Heart left ventricle (tissue), 16 donors: Measurements from ENCODE around the gene PSAT1. TPM values are rescaled to one million over a fixed set of nuclear protein-coding genes. Genes with fewer than 3 reads are reported as not detected.

Experiments used
- ATAC-seq, 4 donors: fragments of 200-7000 bp; cut with Tn5 transposase; one replicate each; pipeline ENCODE4 v1.9.1; 2020 to 2022; ENCODE audit warnings: moderate library complexity in 4 of 4, mild to moderate bottlenecking in 3 of 4, moderate number of reproducible peaks in 1 of 4
- DNase-seq, 5 donors: peaks; one replicate each; pipeline ENCODE4 v3.0.0-alpha.2; 2020
- H3K27ac ChIP-seq, 12 donors: fragments of 200-600 bp; sonication (generic) in 4 of 12; one replicate each; pipeline versions ENCODE4 v1.5.0 to v1.8.0; 2016 to 2022; ENCODE audit warnings: mild to moderate bottlenecking in 2 of 12
- H3K27me3 ChIP-seq, 9 donors: fragments of 200-600 bp; sonication (generic) in 2 of 9; one replicate each; pipeline versions ENCODE4 v1.5.1 to v1.8.0; 2016 to 2022; ENCODE audit warnings: mild to moderate bottlenecking in 3 of 9
- H3K36me3 ChIP-seq, 9 donors: fragments of 200-600 bp; sonication (generic) in 2 of 9; one replicate each; pipeline versions ENCODE4 v1.5.0 to v1.8.0; 2018 to 2022; ENCODE audit warnings: mild to moderate bottlenecking in 2 of 9
- H3K4me1 ChIP-seq, 12 donors: fragments of 200-600 bp; sonication (generic) in 4 of 12; one replicate each; pipeline versions ENCODE4 v1.5.0 to v1.8.0; 2016 to 2022; ENCODE audit warnings: mild to moderate bottlenecking in 3 of 12
- H3K4me3 ChIP-seq, 12 donors: fragments of 200-600 bp; sonication (generic) in 4 of 12; one replicate each; pipeline versions ENCODE4 v1.5.0 to v1.8.0; 2017 to 2022; ENCODE audit warnings: mild to moderate bottlenecking in 9 of 12, moderate library complexity in 4 of 12
- H3K9me3 ChIP-seq, 12 donors: fragments of 200-600 bp; sonication (generic) in 4 of 12; one replicate each; pipeline versions ENCODE4 v1.5.0 to v1.8.0; 2016 to 2022; ENCODE audit warnings: mild to moderate bottlenecking in 1 of 12
- CTCF ChIP-seq, 12 donors: fragments of 200-600 bp; sonication (generic) in 4 of 12; IDR thresholded peaks; one replicate each; pipeline versions ENCODE4 v1.5.0 to v1.8.0; 2018 to 2022; ENCODE audit warnings: antibody characterized with exemption in 12 of 12, mild to moderate bottlenecking in 5 of 12
- POLR2A ChIP-seq, 2 donors: fragments of 450-650 bp; IDR thresholded peaks; one replicate each; pipeline ENCODE4 v1.6.1; 2017; ENCODE audit warnings: antibody characterized with exemption in 2 of 2, mild to moderate bottlenecking in 2 of 2, moderate library complexity in 2 of 2
- WGBS, 4 donors: extraction: QIAGEN DNeasy Blood & Tissue Kit in 2 of 4; methylation state at CpG; one replicate each; pipeline versions ENCODE4 v1.1.5 to v1.1.7; 2013 to 2018; 5-methylcytosine and 5-hydroxymethylcytosine counted together
- intact Hi-C, 10 donors: fragments of 100-400 bp; cut with DNase I; formaldehyde crosslinking; loops; one replicate each; pipeline versions ENCODE4 v1.11.1 to v1.14.2; 2022
- polyA plus RNA-seq, 2 donors: library from polyadenylated mRNA; stranded (reverse); fragments of 200-250 nt; gene quantifications; one replicate each; pipeline ENCODE4 v1.2.3, GENCODE V29; 2013
- total RNA-seq, 9 donors: library from RNA; depleted of rRNA in 2 of 9; stranded (reverse); fragments of >200 nt in 2 of 9; fragmentation: NEBNext Ultra II Directional in 3 of 9; extraction: Animal tissue kit (Norgen Biotek cat#: 25700) in 3 of 9; gene quantifications; one replicate each; pipeline versions ENCODE4 v1.1.0 to v1.2.4, GENCODE V29; 2016 to 2023
- donor health status: ischemic (EF 13 %, LVEDD 7.1; RV severe dilation, severe dysfunction).
- donor health status: healthy with polysubstance abuse.
- donor health status: DM: no; HTN: yes; CAD: no.
- donor health status: DM: no; HTN: no; CAD: no.
- donor health status: ischemic (EF 25% LVEDD 6.9; RV normal size, moderate dysfunction).
- donor health status: ischemic (EF 25% LVEDD 5.7; RV mildly dilated, moderate dysfunction).
- donor health status: healthy.
- donor health status: DM: yes; HTN: yes; CAD: no.
- donor health status: ischemic (EF 35%, LVEDD 5.7; RV mildly dilated, moderate dysfunction).
- donor health status: nonischemic (EF 11% LVEDD 7.7; RV severe dilation, severe dysfunction).
- donor health status: DM: yes; HTN: yes; CAD: no.
- donor health status: PGD.
- donor health status: ischemic (EF 29% LVEDD 5.4; RV normal size, mild dysfunction).
- donor health status: nonischemic (EF 23%, LVEDD 6.1; RV moderate dilation, normal function).

Gene PSAT1
- total and polyA plus RNA-seq, 11 donors, result 0.20 to 3.1 (median 0.62) TPM

DNA sequence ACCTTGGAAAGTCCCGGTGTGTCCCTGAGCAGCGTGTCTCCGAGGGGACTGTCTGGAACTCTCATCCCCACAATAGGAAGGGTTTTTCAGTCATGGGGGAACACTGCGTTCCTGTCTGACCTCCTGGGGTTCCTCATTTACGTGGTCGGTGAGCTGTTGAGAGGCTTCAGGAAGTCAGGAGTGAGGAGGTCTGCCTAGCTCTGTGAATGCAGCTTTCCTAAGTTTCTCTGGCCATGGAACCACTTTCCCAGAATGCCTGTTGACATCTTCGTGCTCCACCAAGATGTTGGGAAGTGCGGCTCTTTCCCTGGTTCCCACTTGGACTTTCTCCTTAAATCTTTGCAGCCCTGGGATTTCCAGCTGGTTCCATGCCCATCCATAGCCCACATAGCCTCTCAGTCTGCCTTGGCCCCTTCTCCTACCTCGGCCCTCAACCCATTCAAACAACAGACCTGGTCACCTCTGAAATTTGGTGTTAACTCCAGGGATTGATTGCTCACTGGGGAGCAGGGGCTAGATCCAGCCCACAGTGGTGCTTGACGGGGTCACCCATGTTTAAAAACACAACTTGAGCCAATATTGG is 27.2 kb downstream of the PSAT1 start:
- ATAC-seq (no peak), DNase-seq (no peak)
- TF ChIP-seq CTCF (IDR thresholded peaks at IDR 0.05) (no peak), POLR2A (IDR thresholded peaks at IDR 0.05) (no peak)

DNA sequence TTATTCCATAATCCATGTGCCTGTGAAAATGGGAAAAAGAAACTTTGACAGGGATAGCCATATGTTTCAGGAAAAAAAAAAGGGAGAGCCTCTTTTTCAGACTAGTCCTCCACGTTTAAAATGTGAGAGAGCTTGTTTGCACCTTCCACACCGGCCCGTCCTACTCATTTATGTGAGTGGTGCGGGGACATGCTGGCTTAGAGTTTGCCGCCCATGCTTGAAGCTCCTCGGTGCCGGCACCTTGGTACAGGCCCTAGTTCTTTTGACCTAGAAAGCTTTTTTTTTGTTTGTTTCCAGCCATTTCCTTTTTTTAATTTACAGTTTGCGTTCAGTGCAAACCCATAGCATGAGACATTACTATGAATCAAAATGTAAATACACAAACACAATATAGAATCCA is 27.8 kb downstream of the PSAT1 start:
- no peak overlapping the region for H3K4me3 ChIP-seq
- H3K9me3 ChIP-seq, result no peaks in the 10 kb centered on the region

More for the DNA sequence above, 27.2 kb downstream of the PSAT1 start:
- H3K4me1 ChIP-seq, result peaks cover 0 to 11% (median 0%) of the 10 kb centered on the region in 12 donors
- no peak overlapping the region for H3K27ac ChIP-seq
- no peaks in the 10 kb centered on the region for H3K9me3 ChIP-seq
- intact Hi-C loops, result no loop called here
- H3K27me3 ChIP-seq, result no peaks in the 10 kb centered on the region
- H3K36me3 ChIP-seq, result no peaks in the 10 kb centered on the region
- H3K4me3 ChIP-seq, result no peak overlapping the region
- WGBS, 4 donors, result 77 to 96% (median 85%) methylated on average over 8 to 10 of the region's 10 CpGs

DNA sequence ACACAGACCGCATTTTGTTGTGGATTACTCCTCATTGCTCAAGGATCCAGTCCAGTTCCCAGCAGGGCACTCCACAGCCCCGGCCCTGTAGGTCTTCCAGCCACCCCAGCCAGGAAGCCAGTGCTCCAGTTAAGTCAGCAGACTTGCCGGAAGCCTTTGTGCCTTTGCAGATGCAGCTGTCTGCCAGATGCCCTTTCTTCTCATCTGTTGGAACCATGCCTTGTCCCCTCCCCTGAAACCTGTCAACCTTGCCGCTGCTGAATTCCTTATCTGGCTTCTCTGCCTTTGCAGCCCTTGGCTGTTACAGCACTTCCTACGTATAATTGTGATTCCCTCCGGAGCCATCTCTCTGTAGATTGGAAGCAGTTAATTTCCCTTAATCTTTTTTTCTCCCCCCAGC is 28.4 kb downstream of the PSAT1 start:
- WGBS, 4 donors, result 14 to 19% (median 16%) methylated on average over 6 of the region's 6 CpGs
- no peaks in the 10 kb centered on the region for H3K9me3 ChIP-seq
- intact Hi-C loops, result no loop called here
- no peaks in the 10 kb centered on the region for H3K27me3 ChIP-seq
- peak in 1 of 5 donors; percentile 27 for DNase-seq
- peak in 2 of 4 donors; percentile 42 to 65 for ATAC-seq
- H3K27ac ChIP-seq, result no peak overlapping the region
- no peak for TF ChIP-seq CTCF (IDR thresholded peaks at IDR 0.05)
- no peak for TF ChIP-seq POLR2A (IDR thresholded peaks at IDR 0.05)
- H3K4me3 ChIP-seq, result no peak overlapping the region
- no peaks in the 10 kb centered on the region for H3K36me3 ChIP-seq
- H3K4me1 ChIP-seq, result peaks cover 0 to 11% (median 0%) of the 10 kb centered on the region in 12 donors

More for the DNA sequence above, 27.8 kb downstream of the PSAT1 start:
- intact Hi-C loops, result no loop called here
- ATAC-seq, result no peak
- Histone ChIP-seq H3K36me3 (no peaks in the 10 kb centered on the region), H3K4me1 (peaks cover 0 to 11% (median 0%) of the 10 kb centered on the region in 12 donors), H3K27me3 (no peaks in the 10 kb centered on the region), H3K27ac (no peak overlapping the region)
- DNase-seq, result no peak
- no peak for TF ChIP-seq CTCF (IDR thresholded peaks at IDR 0.05)
- no peak for TF ChIP-seq POLR2A (IDR thresholded peaks at IDR 0.05)
- 90 to 95% (median 94%) methylated on average over 8 of the region's 8 CpGs for WGBS, 4 donors

DNA sequence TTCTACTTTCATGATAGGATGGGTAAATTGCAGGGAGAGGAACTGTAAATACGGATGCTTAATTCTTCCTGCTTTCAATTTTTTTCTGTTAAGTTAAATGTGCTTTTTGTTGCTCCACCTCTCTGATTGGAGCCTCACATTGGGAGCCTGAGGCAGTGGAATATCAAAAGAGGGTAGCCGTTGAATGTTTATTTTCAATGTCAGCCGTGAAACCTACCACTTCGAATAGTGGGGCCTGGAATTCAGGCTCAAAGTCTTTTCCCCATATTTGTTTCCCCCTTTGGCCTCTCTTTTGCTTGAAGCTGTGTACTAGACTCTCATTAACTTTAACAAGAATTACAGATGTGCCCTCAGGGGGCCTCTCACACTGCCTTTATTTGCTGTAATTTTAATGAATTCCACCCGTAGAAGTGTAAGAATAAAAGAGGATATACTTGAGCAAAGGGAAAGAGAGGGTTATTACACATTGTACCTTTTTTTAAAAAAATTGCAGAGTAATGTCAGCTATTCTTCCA is 29.0 kb downstream of the PSAT1 start:
- Histone ChIP-seq H3K36me3 (no peaks in the 10 kb centered on the region), H3K4me1 (peaks cover 0 to 11% (median 0%) of the 10 kb centered on the region in 12 donors), H3K27ac (no peak overlapping the region), H3K4me3 (no peak overlapping the region), H3K9me3 (no peaks in the 10 kb centered on the region), H3K27me3 (no peaks in the 10 kb centered on the region)
- ATAC-seq (no peak), DNase-seq (no peak)
- TF ChIP-seq CTCF (IDR thresholded peaks at IDR 0.05) (no peak), POLR2A (IDR thresholded peaks at IDR 0.05) (no peak)
- 51 to 59% (median 53%) methylated on average over 5 of the region's 5 CpGs for WGBS, 4 donors
- intact Hi-C loops, result no loop called here
